GM19023 (cell line): ENCODE data around the gene LEPR.

Experiments used
- ATAC-seq: cut with Tn5 transposase; IDR thresholded peaks from one replicate; pipeline ENCODE4 v1.9.1; 2021; ENCODE audit warnings: mild to moderate bottlenecking, moderate library complexity; ENCODE audit not compliant: unreplicated experiment

Gene LEPR

DNA sequence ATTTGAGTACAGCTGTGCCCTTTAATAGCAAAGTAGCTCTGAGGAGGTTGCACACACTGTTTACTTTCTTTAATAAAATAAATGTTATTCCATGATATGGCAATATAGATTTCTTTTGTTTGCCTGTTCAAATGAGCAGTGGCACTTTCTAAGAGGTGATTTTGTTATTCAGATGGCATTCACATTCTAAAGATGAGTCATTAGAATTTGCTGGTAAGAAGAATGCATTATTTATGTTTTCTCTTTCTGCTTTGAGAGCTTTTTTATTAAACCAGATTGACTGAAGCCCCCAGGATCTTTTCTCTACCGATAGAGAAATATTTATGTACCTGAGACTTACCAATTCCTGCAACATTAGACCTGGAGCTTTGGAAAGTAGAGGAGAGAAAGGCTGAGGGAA, 11.2 kb upstream of the LEPR start:
- no peak for ATAC-seq

DNA sequence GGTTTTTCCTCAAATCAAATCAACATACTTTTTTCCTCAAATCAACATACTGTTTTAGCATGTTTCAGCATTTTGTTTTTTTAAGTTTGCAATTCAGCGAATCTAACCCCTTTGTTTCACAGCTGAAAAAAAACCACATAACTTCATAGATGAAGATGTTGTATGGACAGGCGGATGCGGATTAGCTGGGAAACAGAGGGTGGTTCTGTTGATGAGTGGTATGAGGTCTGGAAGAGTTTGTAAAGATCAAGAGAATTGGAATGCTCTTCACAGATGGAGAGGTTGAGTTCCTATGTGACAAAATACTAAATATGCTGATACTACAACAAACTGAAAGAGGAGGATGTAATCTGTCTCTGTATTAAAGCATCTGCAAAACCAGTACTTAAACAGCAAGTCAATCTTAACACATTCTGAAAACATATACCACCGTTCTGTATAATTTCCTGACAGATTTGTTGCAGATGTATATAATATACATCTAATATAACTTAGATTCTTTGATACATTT, 10.6 kb upstream of the LEPR start:
- no peak for ATAC-seq

DNA sequence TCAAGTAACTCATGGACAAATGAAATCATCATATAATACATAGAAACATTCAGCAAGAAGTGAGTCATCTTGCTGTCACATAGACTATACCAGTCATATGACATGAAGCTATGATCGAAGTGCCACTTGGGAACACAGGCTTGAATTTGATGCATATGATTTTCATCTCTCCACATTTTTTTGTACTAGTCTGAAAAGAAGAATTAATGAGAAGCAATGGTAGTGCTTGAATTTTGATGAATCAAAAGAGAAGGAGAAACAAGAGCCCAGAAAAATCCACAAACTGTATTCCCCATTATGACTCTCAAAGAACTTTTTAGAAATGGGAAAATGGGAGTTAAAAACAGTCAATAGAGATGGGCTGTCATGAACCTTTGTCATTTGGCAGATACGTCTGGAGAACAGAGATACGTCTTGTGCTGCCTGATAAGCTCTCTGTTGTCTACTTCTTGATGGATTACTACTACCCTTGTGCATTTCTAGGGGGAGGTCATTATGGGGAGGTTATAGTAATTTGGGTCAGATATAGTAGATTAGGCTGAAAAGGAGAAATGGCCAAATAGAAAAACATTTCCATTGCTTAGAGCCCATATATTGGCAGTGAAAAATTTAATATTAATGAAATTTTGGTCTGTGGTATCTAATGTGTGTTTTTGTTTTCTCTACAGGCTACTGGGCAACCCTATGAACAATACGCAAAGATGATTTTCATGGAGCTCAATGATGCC, 8.0 kb upstream of the LEPR start:
- no peak for ATAC-seq

DNA sequence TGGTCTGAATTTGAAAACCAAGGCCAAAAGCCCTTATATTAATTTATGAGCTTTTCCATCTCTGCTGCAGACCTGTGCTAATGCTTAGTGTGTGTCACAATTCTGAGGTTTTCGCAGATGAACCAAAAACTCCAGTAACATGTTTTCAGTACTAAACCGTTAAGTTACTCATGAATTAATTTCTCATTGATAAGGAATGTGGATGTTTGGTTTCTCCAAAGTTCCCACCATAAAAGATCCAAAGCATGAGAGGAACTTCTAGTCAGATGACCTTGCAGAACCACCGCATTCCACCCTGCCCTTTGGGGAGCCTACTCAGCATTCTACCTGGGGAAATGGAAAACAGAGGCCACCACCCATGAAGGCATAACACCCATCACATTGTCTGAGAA, 7.5 kb upstream of the LEPR start:
- no peak for ATAC-seq

DNA sequence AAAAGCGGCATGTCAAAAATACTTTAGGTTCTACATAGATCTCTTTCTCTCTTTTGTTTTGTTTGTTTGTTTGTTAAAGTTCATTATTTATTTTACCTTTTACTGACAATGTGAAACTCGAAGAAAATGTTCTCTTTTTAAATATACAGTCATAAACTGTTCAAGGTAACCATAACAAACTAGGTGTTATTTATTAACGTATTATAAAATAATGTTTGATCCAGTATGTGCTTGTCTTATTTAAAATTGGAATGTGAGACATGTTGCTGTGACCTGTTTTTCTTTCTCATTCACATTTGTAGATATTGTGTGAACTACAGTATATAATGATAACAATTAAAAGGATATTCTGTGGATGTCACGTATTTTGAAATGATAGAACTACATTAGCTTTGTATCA, 5.9 kb upstream of the LEPR start:
- no peak for ATAC-seq

DNA sequence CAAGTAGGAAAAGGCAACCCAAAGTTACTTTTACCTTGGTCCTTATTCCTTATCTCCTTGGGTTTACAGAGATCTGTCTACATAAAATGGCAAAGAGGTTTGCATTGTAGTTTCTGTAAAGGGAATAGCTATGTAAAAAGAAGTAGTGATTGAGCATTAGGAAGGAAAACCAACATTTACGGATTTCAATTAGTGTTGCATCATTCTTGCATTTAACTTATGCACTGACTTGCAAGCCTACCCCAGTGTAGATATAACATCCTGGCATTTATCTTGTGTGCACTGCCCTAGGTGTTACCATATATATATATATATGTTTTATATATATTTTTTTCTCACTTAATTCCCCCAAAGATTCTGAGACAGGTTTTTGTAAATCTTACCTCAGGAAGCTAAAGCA, 3.7 kb upstream of the LEPR start:
- ATAC-seq, result no peak

DNA sequence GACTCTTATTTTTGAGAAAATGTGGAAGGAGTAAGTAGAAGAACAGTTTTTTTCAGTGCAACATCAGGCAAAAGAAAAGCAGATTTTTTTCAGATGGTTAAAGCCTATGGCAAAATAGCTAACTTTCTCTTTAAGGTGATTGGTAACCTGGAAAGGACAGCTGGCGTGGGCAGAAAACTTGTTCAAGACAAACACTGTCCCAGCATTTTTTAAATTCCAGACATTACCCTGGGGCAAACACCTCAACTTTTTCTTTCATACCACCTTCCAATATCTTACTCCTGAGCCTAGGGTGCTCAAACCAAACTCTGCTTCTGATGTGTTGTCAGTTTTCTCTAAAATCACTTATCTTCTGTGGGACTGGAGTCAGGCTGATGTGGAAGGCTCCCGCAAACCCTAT, 2.7 kb upstream of the LEPR start:
- no peak for ATAC-seq

DNA sequence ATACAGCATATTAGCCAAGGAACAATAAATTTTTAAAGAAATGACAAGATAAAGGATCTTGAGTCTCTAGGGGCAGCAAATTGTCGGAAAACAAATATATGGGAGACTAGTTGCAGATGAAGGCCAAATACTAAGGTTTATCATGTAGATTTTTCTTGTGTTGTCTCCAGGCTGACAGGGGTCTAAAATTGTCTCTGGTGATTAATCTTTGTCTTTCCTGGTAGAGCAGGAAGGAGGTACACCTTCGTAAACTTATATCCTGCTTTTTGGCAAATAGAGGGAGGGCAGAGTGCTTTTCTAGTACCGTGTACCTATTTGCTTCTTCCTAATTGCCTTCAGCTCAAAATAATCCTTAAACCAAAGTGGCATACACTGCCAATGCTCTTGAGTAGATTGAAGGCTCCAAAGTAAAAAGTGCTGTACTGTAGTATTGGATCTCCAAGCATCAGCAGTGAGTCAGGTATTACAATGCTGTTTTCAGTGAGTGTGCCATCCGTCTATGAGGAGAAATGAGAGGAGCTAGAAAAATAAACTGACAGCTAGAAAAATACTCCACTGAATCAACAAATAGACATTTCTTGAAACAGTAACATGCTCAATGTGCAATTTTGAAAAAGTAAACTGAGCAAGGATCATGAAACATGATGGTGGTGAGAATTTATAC, 1.8 kb upstream of the LEPR start:
- ATAC-seq, result no peak

DNA sequence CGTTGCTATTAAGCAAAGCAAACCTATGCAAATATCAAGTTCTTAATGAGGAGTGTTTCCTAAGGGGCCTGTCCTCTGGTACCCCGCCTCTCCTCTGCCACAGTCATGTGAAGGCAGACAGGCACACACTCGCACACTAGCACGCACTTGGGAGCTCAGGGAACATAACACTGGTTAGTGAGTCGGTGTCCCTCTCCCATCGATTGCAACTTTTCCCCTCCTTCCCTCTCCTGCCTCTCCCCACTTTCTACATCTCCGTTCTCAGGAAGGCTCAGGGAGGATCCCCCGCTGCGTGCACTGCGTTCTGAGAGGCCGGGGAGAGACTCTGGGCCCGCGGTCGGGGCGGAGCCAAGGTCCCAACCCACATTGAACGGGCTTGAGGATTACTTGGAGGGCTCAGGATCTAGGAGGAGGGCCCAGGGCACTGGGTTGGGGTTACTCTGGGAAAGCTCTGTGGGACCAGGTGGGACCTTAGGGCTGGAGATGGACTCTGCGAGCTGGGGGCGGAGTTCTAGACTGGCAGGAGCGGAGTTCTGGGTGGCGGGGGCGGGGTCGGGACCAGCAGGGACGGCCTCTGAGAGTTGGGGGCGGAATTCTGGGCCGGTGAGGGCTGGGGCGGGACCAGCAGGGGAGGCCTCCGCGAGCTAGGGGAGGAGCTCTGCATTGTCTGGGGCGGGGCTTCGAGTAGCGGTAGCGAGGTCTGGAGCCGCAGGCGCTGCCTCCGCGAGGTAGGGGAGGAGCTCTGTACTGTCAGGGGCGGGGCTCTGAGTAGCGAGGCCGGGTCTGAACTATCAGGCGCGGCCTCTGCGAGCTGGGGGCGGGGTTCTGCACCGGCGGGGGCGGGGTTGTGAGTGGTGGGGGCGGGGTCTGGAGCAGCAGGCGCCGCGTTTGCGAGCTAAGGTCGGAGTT, 533 bp upstream of the LEPR start:
- ATAC-seq, result peak; percentile 91

DNA sequence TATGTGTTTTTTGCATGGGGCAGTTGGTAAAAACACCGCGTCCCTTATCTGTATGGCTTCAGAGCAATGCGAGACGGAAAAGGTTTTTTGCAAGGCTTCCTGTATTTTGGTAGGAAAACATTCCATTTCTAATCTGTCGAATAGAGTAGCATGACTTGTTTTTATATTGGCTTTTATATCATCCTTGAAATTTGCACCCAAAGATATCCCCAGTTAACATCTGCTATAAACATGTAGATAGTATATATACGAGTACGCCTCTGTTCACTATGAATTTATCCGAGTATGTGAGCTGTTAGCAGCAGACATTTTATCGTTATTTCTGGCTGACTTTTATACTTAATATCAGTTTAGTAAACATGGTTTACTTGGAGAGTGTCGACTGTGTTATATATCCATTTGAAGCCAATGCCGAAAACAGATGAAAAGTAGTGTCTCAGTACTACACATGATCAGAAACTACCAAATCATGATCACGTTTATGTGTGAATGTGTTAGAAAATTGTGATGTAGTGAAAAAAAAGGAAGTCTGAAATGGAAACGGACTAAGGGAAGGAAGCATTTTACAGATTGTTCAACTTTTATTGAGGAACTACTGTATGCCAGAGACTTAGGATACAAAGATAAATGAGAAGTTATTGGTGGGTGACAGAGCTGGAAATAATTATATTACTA, 1.0 kb downstream of the LEPR start:
- no peak for ATAC-seq

DNA sequence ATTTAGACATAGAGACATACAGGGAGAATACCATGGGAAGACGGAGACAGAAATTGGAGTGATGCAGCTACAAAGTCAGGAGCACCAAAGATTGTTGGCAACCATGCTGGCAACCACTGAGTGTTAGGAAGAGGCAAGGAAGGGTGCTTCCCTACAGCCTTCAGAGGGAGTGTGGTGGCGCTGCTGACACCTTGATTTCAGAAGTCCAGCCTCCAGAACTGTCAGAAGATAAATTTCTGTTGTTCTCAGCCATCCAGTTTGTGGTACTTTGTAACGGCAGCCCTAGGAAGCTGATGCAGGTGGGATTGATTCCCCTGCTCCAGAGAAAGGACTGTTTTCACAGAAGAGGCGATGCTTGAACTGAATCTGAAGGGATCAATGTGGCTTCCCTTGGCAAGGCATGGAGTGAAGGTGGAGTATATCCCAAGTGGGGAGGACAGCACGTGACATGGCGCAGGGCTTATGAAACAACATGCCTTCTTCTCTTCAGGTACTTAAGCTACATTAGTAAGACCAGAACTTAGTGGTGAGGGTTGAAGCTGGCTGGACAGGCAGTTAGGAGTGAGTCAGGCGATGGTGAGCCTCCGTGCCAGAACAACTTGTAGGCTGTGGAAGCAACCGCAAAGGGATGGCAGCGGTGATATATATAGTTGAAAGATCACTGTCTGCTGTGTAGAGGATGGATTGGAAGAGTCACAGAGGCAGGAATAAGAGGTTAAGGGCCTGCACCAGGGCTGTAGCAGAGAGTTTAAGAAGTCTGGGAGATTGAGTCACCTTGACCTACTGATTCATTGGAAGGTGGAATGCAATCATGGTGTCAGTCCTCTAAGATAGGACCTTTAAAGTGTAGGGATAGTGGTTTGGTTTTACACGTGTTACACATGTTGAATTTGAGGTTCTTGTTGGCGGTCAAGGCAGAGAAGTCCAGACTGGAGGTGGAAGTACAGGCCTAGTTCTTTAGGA, 2.1 kb downstream of the LEPR start:
- ATAC-seq, result no peak

DNA sequence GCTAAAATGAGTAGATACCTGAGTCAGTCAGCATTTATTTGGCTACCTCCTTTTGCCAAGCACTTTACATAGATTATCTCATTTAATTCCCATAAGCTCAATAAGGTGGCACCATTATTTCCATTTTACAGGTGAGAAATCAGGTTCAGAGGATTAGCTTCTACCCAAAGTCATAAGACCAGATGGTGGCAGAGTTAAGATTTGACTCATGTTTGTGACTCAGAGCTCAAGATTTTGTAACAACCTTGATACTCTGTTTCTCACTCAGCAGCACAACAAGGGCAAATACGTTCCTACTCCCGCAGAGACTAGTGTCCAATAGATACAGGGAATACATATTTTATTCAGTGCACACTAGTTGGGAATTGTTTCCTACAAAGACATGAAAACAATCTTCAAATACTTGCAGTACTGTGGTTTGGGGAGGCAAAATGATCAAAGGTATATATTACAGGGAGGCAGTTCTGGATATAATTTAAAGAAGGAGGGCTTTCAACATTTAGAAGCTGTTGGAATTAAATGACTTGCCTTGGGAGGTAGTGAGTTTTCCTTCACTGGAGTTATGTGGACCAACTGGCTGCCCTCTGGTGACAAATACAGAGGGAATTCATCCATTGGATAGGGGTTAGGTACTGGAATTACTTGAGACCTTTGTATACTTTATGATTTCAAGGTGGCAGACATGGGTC, 3.6 kb downstream of the LEPR start:
- ATAC-seq, result no peak

DNA sequence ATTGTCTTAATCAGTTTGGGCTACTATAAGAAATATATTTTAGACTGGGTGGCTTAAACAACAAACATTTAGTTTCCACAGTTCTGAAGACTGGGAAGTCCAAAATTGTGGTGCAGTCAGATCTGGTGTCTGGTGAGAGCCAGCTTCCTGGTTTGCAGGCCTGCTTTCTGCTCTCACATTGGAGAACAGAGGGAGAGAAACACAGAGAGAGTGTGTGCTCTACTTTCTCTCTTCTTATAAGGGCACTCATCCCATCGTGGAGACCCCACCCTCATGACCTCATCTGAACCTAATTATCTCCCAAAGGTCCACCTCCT, 4.1 kb downstream of the LEPR start:
- ATAC-seq, result no peak

DNA sequence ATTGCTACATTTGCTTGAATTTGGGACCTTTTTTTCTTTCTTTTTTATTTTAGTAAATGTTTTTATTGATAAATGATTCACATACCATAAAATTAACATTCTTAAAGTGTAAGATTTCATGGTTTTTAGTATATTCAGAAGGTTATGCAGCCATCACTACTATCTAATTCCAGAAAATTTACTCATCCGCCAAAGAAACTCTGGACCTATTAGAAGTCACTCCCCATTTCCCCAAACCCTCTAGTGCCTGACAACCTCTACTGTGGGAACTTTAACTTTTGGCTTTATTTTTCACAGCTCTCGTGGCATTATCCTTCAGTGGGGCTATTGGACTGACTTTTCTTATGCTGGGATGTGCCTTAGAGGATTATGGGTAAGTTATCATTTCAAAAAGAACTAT, 4.5 kb downstream of the LEPR start:
- ATAC-seq, result no peak

DNA sequence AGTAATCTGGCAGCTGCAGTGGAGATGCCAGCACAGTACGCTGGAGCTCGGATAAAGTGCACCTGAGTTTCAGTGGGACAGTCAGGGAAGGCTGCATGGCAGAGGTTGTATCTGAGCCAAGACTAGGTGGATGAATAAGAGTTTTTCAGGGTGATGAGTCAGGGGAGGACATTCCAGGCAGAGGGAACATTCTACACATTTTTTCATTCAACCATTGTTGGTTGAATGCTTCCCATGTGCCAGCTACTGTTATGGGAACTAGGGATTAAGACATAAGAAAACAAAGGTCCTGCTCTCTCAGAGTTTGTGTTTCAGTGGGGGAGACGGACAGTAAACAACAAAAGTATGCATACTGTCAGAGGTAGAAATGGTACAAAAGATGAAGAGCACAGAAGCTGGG, 5.2 kb downstream of the LEPR start:
- ATAC-seq, result no peak

DNA sequence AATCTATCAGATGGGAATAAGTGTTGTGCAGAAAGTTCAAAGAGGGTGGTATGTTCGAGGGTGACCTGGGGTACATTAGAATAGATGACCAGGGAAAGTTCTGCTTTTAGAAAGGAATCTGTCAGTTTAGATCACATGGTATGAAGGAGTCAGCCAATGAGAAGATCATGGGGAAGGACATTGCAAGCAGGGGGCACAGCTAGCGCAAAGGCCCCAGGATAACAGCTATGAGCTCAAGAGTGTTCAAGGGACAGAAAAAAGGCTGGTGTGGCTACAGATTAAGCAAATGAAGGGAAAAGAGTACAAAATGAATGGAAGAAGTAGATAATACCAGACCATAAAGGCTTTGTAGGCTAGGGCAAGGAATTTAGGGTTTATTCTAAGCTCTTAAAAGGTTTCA, 8.6 kb downstream of the LEPR start:
- ATAC-seq, result no peak

DNA sequence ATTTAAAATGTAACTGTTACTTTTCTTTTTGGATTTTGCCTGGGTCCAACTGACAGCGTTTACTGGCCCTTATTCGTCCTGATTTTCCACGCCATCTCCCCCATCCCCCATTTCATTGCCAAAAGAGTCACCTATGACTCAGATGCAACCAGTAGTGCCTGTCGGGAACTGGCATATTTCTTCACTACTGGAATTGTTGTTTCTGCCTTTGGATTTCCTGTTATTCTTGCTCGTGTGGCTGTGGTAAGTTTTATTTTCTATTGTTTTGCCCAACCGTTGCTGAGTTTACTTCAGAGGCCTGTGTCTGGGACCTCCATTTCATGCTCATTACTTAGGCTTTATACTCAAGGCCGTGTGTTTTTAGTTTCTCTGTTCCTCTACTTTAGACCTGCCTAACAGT, 9.3 kb downstream of the LEPR start:
- ATAC-seq, result no peak

DNA sequence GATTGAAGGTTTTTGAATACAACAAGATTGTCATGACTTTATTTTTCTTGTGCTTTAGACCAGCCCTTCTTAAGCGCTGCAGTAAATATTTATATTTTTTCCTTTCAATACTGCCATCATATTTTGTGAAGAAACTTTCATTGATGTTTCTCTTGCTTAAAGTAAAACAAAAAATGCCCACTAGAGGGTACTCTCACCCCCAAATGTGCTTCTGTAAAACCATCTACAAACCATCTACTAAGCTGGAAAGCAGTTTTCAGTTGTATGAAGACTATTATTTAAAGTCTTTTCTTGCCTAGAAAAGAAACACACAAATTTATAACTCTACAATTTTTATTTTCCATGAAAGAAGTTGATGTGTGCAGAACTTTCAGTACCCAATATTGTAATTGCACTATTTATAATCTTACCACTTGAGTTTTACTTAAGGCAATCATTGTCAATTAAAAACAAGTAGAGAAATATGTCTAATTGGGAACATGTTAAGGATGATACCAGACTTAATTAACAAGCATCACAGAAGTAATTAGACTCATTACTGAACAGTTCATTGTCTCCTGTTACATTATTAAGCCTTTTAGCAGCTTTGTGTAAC, 10.7 kb downstream of the LEPR start:
- no peak for ATAC-seq

DNA sequence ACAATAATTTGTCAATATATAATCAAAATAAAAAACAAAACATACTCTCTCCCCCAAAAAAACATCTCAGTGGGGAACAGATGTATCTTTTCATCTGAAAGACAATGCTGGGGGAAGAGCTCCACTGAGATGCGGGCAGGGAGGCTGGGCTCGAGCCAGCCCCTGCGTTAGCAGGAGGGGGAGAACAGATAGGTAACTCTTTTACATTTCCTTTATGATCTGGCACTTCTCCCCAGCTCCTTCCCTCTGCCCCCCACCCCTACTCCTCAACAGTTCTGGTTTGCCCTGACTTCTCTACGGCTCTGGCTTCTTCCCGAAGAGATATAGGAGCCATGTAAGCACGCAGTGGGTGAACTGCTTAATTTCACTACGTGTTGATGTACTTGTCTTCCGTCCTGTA, 12.4 kb downstream of the LEPR start:
- no peak for ATAC-seq
